Measurements from ENCODE around the gene PIEZO1. TPM values are rescaled to one million over a fixed set of nuclear protein-coding genes. Genes with fewer than 3 reads are reported as not detected.

PIEZO1 gene
- total RNA-seq, 1 donor from 2014 or later: 5.5 TPM

- no peaks in the 10 kb centered on the region for H3K27me3 Mint-ChIP-seq (ENCODE audit: insufficient read depth, low read depth)
- H3K36me3 ChIP-seq: no peaks in the 10 kb centered on the region
- H3K9me3 ChIP-seq (ENCODE audit: low read depth): no peaks in the 10 kb centered on the region
- peak within 1 kb of the TSS; percentile 94 for H2AFZ ChIP-seq (replicated peaks)
- H3F3A ChIP-seq (ENCODE audit: low read depth): no peaks in the 10 kb centered on the region
- peaks cover 42% of the 10 kb centered on the region for H3K79me2 ChIP-seq (ENCODE audit: low read depth)
- no peaks in the 10 kb centered on the region for H3K27me3 ChIP-seq
- no peaks in the 10 kb centered on the region for H3K36me3 Mint-ChIP-seq
- H3K4me2 ChIP-seq: peak within 1 kb of the TSS; percentile 99
- H3K27ac Mint-ChIP-seq: peak within 1 kb of the TSS; percentile 53
- H3K4me1 Mint-ChIP-seq: peaks cover 22% of the 10 kb centered on the region
- H3K4me1 ChIP-seq: peaks cover 10% of the 10 kb centered on the region
- peak; percentile 96 for DNase-seq (ENCODE audit: low spot score)
- peaks cover 19% of the 10 kb centered on the region for H4K20me1 ChIP-seq (ENCODE audit: low read depth)
- H3K9me3 Mint-ChIP-seq: no peaks in the 10 kb centered on the region
- H3K9ac ChIP-seq: peak within 1 kb of the TSS; percentile 90
- H3K4me3 Mint-ChIP-seq: peak within 1 kb of the TSS; percentile 92
- no peak for TF ChIP-seq EZH2phosphoT487 (IDR thresholded peaks at IDR 0.05)
- TF ChIP-seq CTCF (IDR thresholded peaks at IDR 0.05): no peak
- no peak for TF ChIP-seq EZH2 (IDR thresholded peaks at IDR 0.05)
- H3K4me3 ChIP-seq: peak within 1 kb of the TSS; percentile 99
- no peak within 1 kb of the TSS for H3K27ac ChIP-seq
Measured at GRCh38 chr16:88706229-88706964, 78.6 kb downstream of the PIEZO1 start, which contains the start of the genes CTU2 and RNF166. Gene CTU2, plus strand, starts transcription at chr16:88706503. Its CDS starts 28 bp downstream, at chr16:88706531. Gene RNF166, minus strand, starts transcription at chr16:88706408. Its CDS starts 83 bp downstream, at chr16:88706325.

- Histone ChIP-seq H3K27ac (no peak overlapping the region), H3K9me3 (ENCODE audit: low read depth) (no peaks in the 10 kb centered on the region), H3K36me3 (no peaks in the 10 kb centered on the region), H2AFZ (replicated peaks) (peak overlapping the region; percentile 94), H3K79me2 (ENCODE audit: low read depth) (peaks cover 42% of the 10 kb centered on the region), H3K27me3 (no peaks in the 10 kb centered on the region), H3K9ac (peak overlapping the region; percentile 84), H3K4me1 (peaks cover 10% of the 10 kb centered on the region), H3F3A (ENCODE audit: low read depth) (no peaks in the 10 kb centered on the region), H3K4me2 (peak overlapping the region; percentile 99), H3K4me3 (peak overlapping the region; percentile 99), H4K20me1 (ENCODE audit: low read depth) (peaks cover 19% of the 10 kb centered on the region)
- peak overlapping the region; percentile 92 for H3K4me3 Mint-ChIP-seq
- no peaks in the 10 kb centered on the region for H3K9me3 Mint-ChIP-seq
- H3K4me1 Mint-ChIP-seq: peaks cover 22% of the 10 kb centered on the region
- TF ChIP-seq EZH2 (IDR thresholded peaks at IDR 0.05): no peak
- no peak for TF ChIP-seq EZH2phosphoT487 (IDR thresholded peaks at IDR 0.05)
- no peak overlapping the region for H3K27ac Mint-ChIP-seq
- peak; percentile 67 for DNase-seq (ENCODE audit: low spot score)
- no peaks in the 10 kb centered on the region for H3K36me3 Mint-ChIP-seq
- H3K27me3 Mint-ChIP-seq (ENCODE audit: insufficient read depth, low read depth): no peaks in the 10 kb centered on the region
Measured at GRCh38 chr16:88705801-88706228, 79.2 kb downstream of the PIEZO1 start.

DNA sequence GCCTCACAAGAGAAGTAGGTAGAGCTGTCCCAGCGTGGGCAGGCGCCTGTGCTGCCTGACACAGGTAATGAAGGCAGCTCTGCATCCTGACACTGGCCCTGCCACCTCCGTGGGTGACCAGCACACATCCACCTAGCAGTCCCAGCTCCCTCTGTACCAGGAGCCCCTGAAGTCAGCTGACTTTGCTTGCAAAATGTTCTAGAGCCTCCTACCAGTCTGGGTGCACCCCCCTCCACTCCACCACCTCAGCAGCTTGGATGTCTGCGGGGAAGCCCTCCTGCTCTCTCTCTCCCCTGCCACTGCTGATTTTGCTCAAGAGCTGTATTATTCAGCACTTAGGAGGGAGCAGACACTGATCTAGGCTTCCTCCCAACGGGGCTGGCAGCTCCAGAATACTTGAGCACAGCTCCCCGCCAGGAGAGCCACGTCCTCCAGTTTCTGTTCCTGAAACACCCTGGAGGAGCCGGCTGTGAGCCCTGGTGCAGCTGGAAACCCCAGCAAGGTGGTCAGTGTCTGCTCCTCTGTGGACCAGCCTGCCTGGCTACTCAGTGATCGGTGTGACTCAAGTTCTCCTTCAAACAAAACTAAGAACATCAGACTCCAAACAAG lies 79.8 kb downstream of the PIEZO1 start:
- H3K27ac ChIP-seq: no peak overlapping the region
- no peaks in the 10 kb centered on the region for H3K9me3 Mint-ChIP-seq
- H3K4me1 Mint-ChIP-seq: peaks cover 22% of the 10 kb centered on the region
- DNase-seq (ENCODE audit: low spot score): no peak
- peak overlapping the region; percentile 99 for H3K4me2 ChIP-seq
- H3F3A ChIP-seq (ENCODE audit: low read depth): no peaks in the 10 kb centered on the region
- H3K27me3 Mint-ChIP-seq (ENCODE audit: insufficient read depth, low read depth): no peaks in the 10 kb centered on the region
- H2AFZ ChIP-seq (replicated peaks): no peak overlapping the region
- H3K27me3 ChIP-seq: no peaks in the 10 kb centered on the region
- H3K27ac Mint-ChIP-seq: peak overlapping the region; percentile 53
- H3K9me3 ChIP-seq (ENCODE audit: low read depth): no peaks in the 10 kb centered on the region
- H3K4me1 ChIP-seq: peaks cover 10% of the 10 kb centered on the region
- TF ChIP-seq EZH2 (IDR thresholded peaks at IDR 0.05) (no peak), CTCF (IDR thresholded peaks at IDR 0.05) (no peak), EZH2phosphoT487 (IDR thresholded peaks at IDR 0.05) (no peak)
- H4K20me1 ChIP-seq (ENCODE audit: low read depth): peaks cover 19% of the 10 kb centered on the region
- no peaks in the 10 kb centered on the region for H3K36me3 ChIP-seq
- peak overlapping the region; percentile 99 for H3K4me3 ChIP-seq
- peak overlapping the region; percentile 92 for H3K4me3 Mint-ChIP-seq
- H3K79me2 ChIP-seq (ENCODE audit: low read depth): peaks cover 42% of the 10 kb centered on the region
- H3K36me3 Mint-ChIP-seq: no peaks in the 10 kb centered on the region
- peak overlapping the region; percentile 84 for H3K9ac ChIP-seq
